ENCODE measurements around the gene PSMA7.
"Not testable (repeated sequence)": the region's sequence is repeated elsewhere in the genome, so short reads cannot be mapped to it uniquely, and the experiment has no call there.

The PSMA7 gene

GRCh38 chr20:62118113-62119043 is 24.8 kb downstream of the PSMA7 start:
- DNase-seq, result no peak

DNA sequence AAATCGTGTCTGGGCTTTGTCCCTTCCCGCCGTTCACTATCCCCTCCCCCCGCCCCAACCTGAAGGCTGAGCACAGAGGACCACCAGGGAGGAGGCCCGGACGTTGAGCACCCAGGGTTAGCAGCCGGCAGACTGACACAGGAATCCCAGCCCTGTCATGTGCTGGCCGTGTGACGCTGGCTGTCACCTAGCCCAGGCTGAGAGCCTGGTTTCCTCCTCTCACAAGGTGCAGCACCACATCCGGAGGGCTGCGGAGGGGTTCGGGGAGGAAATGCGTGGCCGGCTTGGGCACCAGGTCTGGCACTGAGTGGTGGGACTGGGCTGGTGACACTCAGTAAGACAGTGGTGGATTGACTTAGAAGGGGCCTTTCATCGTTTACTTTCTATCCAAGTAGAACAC is 25.5 kb downstream of the PSMA7 start:
- DNase-seq, result peak; percentile 67

- no peak for DNase-seq
Measured at GRCh38 chr20:62117362-62117646, 25.9 kb downstream of the PSMA7 start.

DNA sequence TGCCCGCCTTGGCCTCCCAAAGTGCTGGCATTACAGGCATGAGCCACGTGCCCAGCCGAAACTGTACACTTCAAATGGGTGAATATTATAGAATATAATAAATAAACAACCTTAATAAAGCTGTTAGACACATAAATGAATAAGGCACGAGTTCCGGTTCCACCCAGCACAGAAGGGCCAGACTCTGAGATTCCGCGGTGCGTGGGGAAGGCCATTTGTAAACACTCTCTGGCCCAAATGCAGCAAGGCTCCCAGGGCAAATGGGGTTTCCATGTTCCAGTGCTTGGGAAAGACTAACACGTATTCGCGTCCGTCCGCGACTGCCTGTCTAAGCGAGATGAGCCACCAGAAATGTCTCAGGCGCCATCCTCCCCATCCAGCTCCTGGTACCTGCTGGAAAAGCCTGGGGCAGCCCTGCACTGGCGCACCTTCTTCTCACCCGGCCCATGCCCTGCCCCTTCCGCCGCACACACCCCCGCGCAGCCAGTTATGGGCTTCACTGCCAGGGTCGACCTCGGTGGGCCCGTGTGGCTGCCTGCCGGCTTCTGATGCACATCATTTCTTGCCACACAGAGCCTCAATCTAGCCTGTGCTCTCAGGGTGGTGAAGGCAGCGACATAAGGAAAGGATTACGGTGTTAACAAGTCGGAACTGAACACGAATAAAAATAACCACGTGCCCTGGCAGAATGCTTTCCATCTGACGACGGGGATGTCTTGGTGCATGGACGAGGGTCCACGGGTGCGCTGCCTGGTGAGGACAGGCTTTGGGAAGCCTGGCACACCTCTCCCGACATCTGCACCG is 26.4 kb downstream of the PSMA7 start:
- DNase-seq, result no peak

- DNase-seq, result not testable (repeated sequence)
Measured at GRCh38 chr20:62115800-62116407, 27.3 kb downstream of the PSMA7 start.

GRCh38 chr20:62114894-62115293 is 28.3 kb downstream of the PSMA7 start:
- DNase-seq, result no peak

GRCh38 chr20:62112368-62112767 is 30.8 kb downstream of the PSMA7 start:
- no peak for DNase-seq

DNA sequence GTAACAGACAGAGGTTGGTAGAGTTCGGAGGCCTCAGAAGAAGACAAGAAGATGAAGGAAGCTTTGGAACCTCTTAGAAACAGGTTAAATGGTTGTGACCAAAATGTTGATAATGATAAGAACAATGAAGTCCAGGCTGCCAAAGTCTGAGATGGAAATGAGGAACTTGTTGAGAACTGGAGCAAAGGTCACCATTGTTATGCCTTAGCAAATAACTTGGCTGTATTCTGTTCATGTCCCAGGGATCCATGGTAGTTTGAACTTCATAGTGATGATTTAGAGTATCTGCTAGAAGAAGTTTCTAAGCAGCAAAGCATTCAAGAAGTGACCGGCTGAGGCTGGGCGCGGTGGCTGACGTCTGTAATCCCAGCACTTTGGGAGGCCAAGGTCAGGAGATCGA is 32.0 kb downstream of the PSMA7 start:
- no peak for DNase-seq

GRCh38 chr20:62105592-62105991 is 37.6 kb downstream of the PSMA7 start:
- DNase-seq, result no peak

DNA sequence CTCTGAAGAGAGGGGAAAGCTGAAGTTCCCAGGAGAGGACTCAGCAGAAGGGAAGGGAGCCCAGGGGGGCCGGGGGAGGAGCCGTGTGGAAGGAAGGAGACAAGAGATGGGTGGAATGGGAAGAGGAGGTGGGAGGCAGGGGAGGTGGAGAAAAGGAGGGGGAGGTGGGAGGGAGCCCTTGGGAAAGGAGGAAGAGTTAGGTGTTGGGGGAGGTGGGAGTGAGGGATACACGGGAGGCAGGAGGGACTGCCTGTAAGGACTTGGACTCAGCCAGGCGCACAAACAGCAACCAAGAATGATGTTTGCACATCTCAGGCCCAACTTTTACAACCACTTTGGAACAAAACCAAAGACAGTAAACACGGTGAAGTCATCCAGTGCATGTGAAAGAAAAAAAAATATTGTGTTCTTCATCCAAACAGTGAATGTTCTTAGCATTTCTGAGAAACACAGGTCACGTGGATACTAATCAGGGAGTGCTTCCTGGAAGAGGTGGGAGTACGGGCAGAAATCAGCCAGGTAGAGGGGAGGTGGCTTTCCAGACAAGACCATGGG is 38.3 kb downstream of the PSMA7 start:
- no peak for DNase-seq

- no peak for DNase-seq
Measured at GRCh38 chr20:62104234-62104789, 38.9 kb downstream of the PSMA7 start.

- DNase-seq, result no peak
Measured at GRCh38 chr20:62103508-62104233, 39.5 kb downstream of the PSMA7 start.

DNA sequence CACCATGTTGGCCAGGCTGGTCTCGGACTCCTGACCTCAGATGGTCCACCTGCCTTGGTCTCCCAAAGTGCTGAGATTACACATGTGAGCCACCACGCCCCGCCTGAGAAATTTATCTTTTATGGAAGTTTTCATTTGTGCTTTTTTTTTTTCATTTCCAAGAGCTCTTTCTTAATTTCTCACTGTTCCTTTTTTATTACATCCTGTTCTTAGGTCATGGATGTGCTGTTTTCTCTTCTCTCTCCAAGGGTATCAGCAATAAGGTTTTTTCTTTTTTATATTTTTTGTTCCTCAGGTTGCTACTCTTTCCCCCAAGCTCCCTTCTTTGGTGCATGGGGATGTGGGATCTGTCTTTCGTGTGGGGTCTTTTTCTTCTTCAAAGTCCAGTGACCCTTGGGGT is 42.1 kb downstream of the PSMA7 start:
- DNase-seq, result no peak

- DNase-seq, result no peak
Measured at GRCh38 chr20:62097881-62098407, 45.2 kb downstream of the PSMA7 start.

GRCh38 chr20:62096421-62097380 is 46.5 kb downstream of the PSMA7 start:
- no peak for DNase-seq

DNA sequence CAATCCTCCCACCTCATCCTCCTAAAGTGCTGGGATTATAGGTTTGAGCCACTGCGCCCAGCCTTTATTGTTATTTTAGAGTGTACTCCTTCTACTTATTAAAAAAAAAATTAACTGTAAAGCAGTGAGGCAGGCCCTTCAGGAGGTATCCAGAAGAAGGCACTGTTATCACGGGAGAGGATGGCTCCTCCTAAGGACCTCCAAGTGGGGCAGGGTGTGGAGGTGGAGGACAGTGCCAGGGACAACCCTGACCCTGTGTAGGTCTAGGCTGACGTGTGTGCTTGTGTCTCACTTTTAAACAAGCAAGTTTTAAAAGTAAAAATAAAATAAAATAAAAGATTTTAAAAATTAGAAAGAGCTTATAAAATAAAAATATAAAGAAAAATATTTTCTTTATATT is 53.8 kb downstream of the PSMA7 start:
- DNase-seq, result no peak

- no peak for DNase-seq
Measured at GRCh38 chr20:62088258-62089127, 54.7 kb downstream of the PSMA7 start.

DNA sequence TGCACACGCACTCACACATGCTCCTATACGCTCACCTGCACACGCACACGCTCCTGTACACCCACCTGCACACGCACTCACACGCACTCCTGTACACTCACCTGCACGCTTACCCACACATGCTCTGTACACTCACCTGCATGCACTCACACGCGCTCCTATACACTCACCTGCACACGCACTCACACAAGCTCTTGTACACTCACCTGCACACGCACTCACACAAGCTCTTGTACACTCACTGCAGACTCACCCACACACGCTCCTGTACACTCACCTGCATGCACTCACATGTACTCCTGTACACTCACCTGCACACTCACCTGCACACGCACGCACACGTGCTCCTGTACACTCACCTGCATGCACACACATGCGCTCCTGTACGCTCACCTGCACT is 55.6 kb downstream of the PSMA7 start:
- DNase-seq, result no peak

GRCh38 chr20:62087227-62087626 is 56.0 kb downstream of the PSMA7 start:
- DNase-seq, result no peak
